Muscle layer of duodenum (tissue), 2 donors: Measurements from ENCODE around the gene ARHGAP8.
"Not testable (repeated sequence)": the region's sequence is repeated elsewhere in the genome, so short reads cannot be mapped to it uniquely, and the experiment has no call there.

ENCODE experiments used
- H3K27ac ChIP-seq: one replicate; pipeline ENCODE4 v1.7.0; 2013; ENCODE audit warnings: mild to moderate bottlenecking, low read length
- H3K27me3 ChIP-seq: one replicate; pipeline ENCODE4 v1.7.0; 2013; ENCODE audit warnings: low read depth, mild to moderate bottlenecking, control low read depth, low read length
- H3K36me3 ChIP-seq, 2 donors: one replicate each; pipeline ENCODE4 v1.7.0; 2013; ENCODE audit warnings: low read length in 2 of 2, control low read depth in 1 of 2, mild to moderate bottlenecking in 1 of 2; ENCODE audit not compliant: insufficient read depth in 2 of 2, control insufficient read depth in 1 of 2
- H3K4me1 ChIP-seq, 2 donors: one replicate each; pipeline ENCODE4 v1.7.0; 2013; ENCODE audit warnings: low read length in 2 of 2, mild to moderate bottlenecking in 2 of 2, control low read depth in 1 of 2, moderate library complexity in 1 of 2; ENCODE audit not compliant: insufficient read depth in 2 of 2, control insufficient read depth in 1 of 2
- H3K4me3 ChIP-seq, 2 donors: one replicate each; pipeline ENCODE4 v1.7.0; 2013; ENCODE audit warnings: low read length in 2 of 2, low read depth in 1 of 2, mild to moderate bottlenecking in 1 of 2
- H3K9me3 ChIP-seq, 2 donors: one replicate each; pipeline ENCODE4 v1.7.0; 2013; ENCODE audit warnings: low read length in 2 of 2, control low read depth in 1 of 2, mild to moderate bottlenecking in 1 of 2; ENCODE audit not compliant: control insufficient read depth in 1 of 2
- donor health status: healthy.

ARHGAP8 gene

DNA sequence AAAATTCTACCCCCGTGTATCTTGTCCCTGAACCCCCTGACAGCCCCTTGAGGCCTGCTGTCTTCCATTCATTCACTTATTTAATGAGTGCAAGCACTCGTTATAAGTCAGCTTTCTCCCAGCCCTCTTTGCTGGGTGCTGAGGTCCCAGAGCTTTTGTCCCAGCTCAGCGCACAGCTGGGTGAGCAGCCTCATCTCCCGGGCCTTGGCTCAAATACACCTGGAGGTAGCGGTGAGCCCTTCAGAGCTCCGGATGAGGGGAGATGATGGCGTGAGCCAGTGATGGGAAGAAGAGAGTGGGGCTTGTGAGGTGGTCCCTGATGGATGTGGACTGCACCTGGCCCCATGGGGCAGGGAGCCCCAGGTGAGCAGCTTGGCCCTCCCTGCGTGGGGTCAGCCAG is 18.1 kb upstream of the ARHGAP8 start:
- no peaks in the 10 kb centered on the region for H3K27me3 ChIP-seq
- H3K27ac ChIP-seq: no peak overlapping the region
- peaks cover 4 to 8% of the 10 kb centered on the region in 2 donors for H3K4me1 ChIP-seq
- no peak overlapping the region for H3K4me3 ChIP-seq
- H3K9me3 ChIP-seq: no peaks in the 10 kb centered on the region
- peaks cover 0 to 4% of the 10 kb centered on the region in 2 donors for H3K36me3 ChIP-seq

DNA sequence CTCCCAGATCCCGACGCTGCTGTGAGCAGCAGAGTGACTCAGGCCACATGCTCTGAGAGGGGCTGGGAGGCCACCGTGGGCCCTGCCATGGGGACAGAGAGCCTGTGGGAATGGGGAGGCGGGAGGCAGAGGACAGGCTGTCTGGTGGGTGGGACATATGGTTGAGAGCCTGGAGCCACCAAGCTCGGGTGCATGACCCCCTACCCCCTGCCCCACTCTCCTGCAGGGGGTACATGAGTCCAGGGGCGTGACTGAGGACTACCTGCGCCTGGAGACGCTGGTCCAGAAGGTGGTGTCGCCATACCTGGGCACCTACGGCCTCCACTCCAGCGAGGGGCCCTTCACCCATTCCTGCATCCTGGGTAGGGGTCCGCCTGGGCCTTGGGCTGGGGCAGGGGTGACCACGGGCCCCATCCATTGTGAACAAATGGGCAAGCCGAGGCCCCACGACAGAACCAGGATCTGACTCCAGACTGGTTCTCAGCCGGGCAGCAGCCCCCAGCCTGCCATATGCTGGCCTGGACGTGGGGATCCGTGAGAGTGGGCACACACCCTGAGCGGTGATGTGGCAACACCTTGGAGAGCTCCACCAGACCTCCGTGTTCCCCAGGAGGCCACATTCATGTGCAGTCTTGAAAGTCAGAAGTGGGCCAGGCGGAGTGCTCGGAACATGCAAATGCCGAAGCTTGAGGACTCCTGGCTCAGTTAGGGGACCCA is 17.4 kb upstream of the ARHGAP8 start:
- no peak overlapping the region for H3K27ac ChIP-seq
- H3K4me3 ChIP-seq: no peak overlapping the region
- no peaks in the 10 kb centered on the region for H3K9me3 ChIP-seq
- H3K36me3 ChIP-seq: peaks cover 0 to 4% of the 10 kb centered on the region in 2 donors
- peaks cover 2 to 4% of the 10 kb centered on the region in 2 donors for H3K4me1 ChIP-seq
- no peaks in the 10 kb centered on the region for H3K27me3 ChIP-seq

DNA sequence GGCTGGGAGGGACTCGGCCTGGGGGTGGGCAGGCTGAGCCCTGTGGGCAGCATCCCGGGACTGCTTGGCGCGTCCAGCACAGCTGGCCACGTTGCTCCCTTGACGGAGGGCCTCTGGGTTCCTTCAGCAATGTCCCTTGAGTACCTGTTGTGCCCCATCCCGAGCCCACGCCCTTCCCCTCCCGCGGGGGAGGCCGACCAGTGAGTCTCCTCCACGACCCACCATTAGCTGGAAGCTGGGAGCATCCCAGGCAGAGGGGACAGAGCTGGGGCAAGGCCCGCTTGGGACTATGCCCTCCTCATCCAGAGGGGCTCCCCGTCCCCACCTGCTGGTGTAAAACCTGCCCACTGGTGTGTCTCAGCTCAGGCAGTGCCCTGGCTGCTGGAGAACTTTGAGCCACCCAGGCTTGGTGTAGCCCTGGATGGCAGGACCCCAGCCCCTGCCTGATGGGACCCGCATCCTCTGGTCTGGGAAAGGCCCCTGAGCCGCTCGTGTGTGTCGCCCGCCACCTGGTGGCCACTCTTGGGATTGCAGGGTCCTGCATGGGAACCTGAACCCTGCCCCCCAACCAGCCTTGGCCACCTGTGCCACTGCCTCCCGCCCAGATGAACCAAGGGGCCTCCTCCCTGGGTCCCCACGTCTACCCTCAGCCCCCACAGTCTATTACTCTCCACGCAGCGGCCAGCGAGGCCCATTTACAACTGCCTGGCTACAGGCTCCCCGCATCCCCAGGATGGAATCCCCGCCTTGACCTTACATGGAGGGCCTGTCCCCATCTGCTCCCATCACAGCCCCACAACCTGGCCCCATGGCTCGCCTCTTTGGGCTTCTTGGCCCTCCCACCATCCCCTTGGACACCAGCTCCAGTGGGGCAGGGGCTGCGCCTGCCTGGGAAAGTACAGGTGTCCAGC is 16.6 kb upstream of the ARHGAP8 start:
- Histone ChIP-seq H3K4me3 (no peak overlapping the region), H3K9me3 (no peaks in the 10 kb centered on the region), H3K27me3 (no peaks in the 10 kb centered on the region), H3K4me1 (no peaks in the 10 kb centered on the region), H3K36me3 (peaks cover 0 to 4% of the 10 kb centered on the region in 2 donors), H3K27ac (no peak overlapping the region)

DNA sequence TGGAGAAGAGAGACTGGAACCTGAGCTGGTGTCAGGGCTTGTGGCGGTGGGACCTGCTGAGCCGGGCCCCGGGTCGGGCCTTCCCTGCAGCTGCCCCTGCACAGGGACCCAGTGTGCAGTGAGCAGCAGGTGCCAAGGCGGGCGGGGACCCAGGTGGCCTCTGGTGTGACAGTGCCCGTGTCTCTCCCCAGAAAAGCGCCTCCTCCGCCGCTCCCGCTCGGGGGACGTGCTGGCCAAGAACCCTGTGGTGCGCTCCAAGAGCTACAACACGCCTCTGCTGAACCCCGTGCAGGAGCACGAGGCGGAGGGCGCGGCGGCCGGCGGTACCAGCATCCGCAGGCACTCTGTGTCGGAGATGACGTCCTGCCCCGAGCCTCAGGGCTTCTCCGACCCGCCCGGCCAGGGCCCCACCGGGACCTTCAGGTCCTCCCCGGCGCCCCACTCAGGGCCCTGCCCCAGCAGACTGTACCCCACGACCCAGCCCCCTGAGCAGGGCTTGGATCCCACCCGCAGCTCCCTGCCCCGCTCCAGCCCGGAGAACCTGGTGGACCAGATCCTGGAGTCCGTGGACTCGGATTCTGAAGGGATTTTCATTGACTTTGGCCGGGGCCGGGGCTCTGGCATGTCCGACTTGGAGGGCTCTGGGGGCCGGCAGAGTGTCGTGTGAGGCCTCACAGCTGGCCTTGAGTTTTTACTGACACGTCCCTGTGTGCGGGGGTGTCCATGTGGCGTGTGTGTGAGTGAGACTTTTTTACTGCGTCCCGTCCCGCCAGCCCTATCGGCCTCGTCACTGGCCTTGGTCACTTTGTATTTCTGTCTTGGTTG is 15.6 kb upstream of the ARHGAP8 start:
- Histone ChIP-seq H3K4me3 (no peak overlapping the region), H3K9me3 (no peaks in the 10 kb centered on the region), H3K27me3 (no peaks in the 10 kb centered on the region), H3K27ac (no peak overlapping the region), H3K36me3 (peaks cover 0 to 4% of the 10 kb centered on the region in 2 donors), H3K4me1 (no peaks in the 10 kb centered on the region)

DNA sequence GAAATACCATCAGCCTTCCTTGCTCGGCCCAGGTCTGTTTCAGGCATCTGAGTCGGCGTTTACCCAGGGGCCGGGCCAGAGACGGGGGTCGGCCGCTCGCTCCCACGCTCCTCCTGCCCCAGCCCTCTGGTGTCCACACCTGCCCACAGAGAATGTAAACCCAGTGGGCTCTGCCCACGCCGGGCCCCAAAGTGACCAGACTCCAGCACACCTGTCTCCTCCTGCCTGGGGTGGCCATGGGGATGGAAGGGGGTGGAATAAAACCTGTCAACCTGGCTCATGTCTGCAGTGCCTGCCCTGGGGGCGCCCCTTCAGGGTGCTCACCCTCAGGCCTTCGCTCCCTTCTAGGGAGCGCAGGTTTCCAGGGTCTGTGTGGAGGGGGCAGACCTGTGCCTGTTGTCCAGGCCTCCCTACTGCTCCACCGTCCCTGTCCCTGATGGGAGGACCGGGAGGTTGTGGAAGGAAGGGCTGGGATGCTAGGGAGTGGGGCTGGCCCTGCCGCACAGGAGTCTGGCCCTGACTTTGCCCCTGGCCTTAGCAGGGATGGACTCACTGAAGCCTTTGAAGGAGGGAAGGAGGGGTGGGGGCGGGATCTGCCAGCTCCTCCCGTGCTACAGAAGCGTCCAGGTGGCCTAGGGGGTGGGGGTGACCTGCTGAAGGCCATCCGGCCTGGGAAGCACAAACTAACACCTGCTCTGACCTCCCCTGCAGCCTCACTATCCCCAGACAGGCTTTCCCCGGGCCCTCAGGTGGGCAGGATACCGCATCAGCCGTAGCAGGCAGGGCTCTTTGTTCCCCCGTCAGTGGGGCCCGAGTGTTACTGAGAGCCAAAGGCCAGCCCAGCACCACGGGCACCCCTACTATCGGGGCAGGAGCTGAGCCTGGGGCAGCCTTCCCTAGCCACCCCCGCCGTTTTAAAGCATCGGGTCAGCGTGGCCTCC is 14.7 kb upstream of the ARHGAP8 start:
- H3K4me1 ChIP-seq: no peaks in the 10 kb centered on the region
- H3K9me3 ChIP-seq: no peaks in the 10 kb centered on the region
- no peaks in the 10 kb centered on the region for H3K27me3 ChIP-seq
- H3K27ac ChIP-seq: no peak overlapping the region
- H3K4me3 ChIP-seq: no peak overlapping the region
- H3K36me3 ChIP-seq: peaks cover 0 to 2% of the 10 kb centered on the region in 2 donors

DNA sequence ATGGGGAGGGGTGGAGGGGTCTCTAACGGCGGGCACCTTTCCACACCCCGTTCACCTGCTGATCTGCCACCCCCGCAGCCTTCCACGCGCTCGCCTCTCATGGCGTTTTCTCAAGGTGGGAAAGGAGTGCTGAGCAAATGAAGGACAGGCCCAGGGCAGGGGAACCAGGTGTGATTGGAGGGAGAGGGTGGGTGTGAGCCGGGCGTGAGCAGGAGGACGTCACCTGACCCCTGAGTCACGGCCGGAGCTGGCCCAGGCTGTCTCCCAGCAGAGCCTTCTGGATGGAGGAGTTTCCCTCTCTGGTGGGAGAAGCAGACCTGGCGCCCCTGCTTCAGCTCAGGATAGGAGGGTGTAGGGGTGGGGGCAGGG is 14.0 kb upstream of the ARHGAP8 start:
- H3K27me3 ChIP-seq: no peaks in the 10 kb centered on the region
- no peak overlapping the region for H3K27ac ChIP-seq
- H3K36me3 ChIP-seq: no peaks in the 10 kb centered on the region
- no peaks in the 10 kb centered on the region for H3K9me3 ChIP-seq
- H3K4me3 ChIP-seq: no peak overlapping the region
- no peaks in the 10 kb centered on the region for H3K4me1 ChIP-seq

DNA sequence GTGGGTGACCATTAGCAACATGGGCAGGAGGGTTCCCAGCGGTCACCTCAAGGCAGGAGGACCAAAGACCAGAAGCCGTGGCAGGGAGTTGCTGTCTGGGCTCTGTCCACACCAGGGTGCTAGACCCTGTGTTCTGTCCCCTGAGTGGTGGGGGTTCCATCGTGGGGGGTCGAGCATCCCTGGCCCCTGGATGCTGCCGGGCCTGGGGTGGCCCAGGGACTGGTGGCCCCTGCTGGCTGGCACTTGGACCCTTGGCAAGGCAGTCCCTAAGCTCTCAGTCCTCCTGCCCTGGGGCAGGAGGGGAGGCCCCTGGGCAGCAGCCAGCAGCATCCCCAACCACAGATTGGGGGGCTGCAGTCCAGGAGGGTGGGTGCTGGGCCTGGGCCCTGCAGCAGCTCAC is 13.4 kb upstream of the ARHGAP8 start:
- Histone ChIP-seq H3K36me3 (no peaks in the 10 kb centered on the region), H3K9me3 (no peaks in the 10 kb centered on the region), H3K27me3 (no peaks in the 10 kb centered on the region), H3K27ac (no peak overlapping the region), H3K4me3 (no peak overlapping the region), H3K4me1 (no peaks in the 10 kb centered on the region)

DNA sequence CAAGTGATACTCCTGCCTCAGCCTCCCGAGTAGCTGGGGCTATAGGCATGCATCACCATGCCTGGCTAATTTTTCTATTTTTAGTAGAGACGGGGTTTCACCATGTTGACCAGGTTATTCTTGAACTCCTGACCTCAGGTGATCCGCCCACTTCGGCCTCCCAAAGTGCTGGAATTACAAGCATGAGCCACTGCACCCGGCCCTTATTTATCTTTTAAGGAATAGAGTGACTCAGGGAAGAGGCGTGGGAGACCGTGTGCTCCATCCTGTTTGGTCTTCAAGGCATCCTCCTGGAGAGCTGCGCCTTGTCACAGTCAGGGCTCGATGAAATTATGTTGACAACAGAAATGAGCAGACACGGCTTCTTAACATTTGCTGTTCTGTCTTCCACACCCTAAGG is 12.7 kb upstream of the ARHGAP8 start:
- H3K27ac ChIP-seq, H3K4me3 ChIP-seq, H3K36me3 ChIP-seq, H3K9me3 ChIP-seq, H3K27me3 ChIP-seq, H3K4me1 ChIP-seq: not testable (repeated sequence)

DNA sequence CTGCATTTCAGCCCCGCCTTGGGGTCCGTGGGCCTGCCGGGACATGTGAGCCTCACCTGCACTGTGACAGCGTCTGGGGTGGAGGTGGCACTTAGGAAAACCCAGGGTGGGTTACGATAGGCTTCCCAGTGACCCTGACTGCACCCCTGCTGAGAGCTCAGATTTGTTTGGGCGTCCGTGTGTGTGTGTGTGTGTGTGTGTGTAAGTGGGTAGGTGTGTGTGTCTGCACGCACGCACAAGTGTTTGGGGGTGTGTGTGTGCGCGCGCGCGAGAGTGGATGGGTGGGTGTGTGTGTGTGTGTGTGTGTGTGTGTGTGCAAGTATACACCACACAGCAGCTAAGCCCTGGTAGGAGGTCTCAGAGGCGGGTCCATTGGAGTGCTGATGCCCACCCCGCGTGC is 12.1 kb upstream of the ARHGAP8 start:
- Histone ChIP-seq H3K27me3 (no peaks in the 10 kb centered on the region), H3K4me3 (no peak overlapping the region), H3K36me3 (no peaks in the 10 kb centered on the region), H3K9me3 (no peaks in the 10 kb centered on the region), H3K4me1 (no peaks in the 10 kb centered on the region), H3K27ac (no peak overlapping the region)

DNA sequence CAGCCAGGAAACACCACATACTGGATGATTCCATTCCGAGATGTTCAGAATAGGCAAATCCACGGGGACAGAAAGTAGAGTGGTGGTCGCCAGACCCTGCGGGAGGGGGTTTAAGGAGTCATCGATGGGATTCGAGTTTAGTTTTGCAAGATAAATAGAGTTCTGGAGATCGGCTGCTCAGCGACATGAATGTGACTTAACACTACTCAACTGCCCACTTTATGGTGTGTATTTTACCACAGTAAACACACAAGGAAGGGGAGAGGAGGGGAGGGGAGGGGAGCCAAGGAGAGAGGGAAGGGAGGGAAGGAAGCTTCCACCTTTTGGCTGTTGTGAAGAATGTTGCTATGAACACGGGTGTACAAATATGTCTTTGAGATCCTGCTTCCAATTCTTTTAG is 10.4 kb upstream of the ARHGAP8 start:
- no peaks in the 10 kb centered on the region for H3K36me3 ChIP-seq
- H3K9me3 ChIP-seq: no peaks in the 10 kb centered on the region
- H3K27me3 ChIP-seq: peaks cover 3% of the 10 kb centered on the region
- H3K4me3 ChIP-seq: no peak overlapping the region
- no peak overlapping the region for H3K27ac ChIP-seq
- H3K4me1 ChIP-seq: no peaks in the 10 kb centered on the region
